Measurements from ENCODE around the gene PSMB5. TPM values are rescaled to one million over a fixed set of nuclear protein-coding genes. Genes with fewer than 3 reads are reported as not detected.

Gene PSMB5
- total RNA-seq, 4 donors from 2014 or later: 75.7 to 215 (median 113) TPM

GRCh38 chr14:23021889-23022442 lies 12.7 kb downstream of the PSMB5 start:
- Histone ChIP-seq H3K27me3 (no peaks in the 10 kb centered on the region), H3K36me3 (peaks cover 12 to 13% of the 10 kb centered on the region in 2 donors), H3K4me1 (no peaks in the 10 kb centered on the region), H3K9me3 (no peaks in the 10 kb centered on the region), H3K4me3 (replicated peaks in 1 of 3) (no peak overlapping the region), H3K27ac (no peak overlapping the region)
- 68 to 69% methylated on average over 7 of the region's 7 CpGs for WGBS, 2 donors
- no peak for DNase-seq
- TF ChIP-seq POLR2A (IDR thresholded peaks at IDR 0.05) (no peak), CTCF (IDR thresholded peaks at IDR 0.05) (no peak)
- intact Hi-C loops (cut with DNase I): no loop called here

GRCh38 chr14:23021434-23021833 lies 13.3 kb downstream of the PSMB5 start:
- no peak overlapping the region for H3K4me3 ChIP-seq (replicated peaks in 1 of 3)

GRCh38 chr14:23020143-23021128 lies 14.3 kb downstream of the PSMB5 start:
- 82 to 91% methylated on average over 7 of the region's 7 CpGs for WGBS, 2 donors
- Histone ChIP-seq H3K27me3 (no peaks in the 10 kb centered on the region), H3K9me3 (no peaks in the 10 kb centered on the region), H3K4me1 (no peaks in the 10 kb centered on the region), H3K4me3 (replicated peaks in 1 of 3) (no peak overlapping the region), H3K36me3 (peaks cover 3 to 5% of the 10 kb centered on the region in 2 donors), H3K27ac (no peak overlapping the region)
- intact Hi-C loops (cut with DNase I): no loop called here
- DNase-seq: no peak
- TF ChIP-seq CTCF (IDR thresholded peaks at IDR 0.05): no peak
- no peak for TF ChIP-seq POLR2A (IDR thresholded peaks at IDR 0.05)

More at GRCh38 chr14:23021434-23021833, 13.3 kb downstream of the PSMB5 start:
- H3K4me1 ChIP-seq: no peaks in the 10 kb centered on the region
- intact Hi-C loops (cut with DNase I): no loop called here
- DNase-seq: no peak
- WGBS, 2 donors: 72 to 75% methylated on average over 9 of the region's 9 CpGs
- TF ChIP-seq CTCF (IDR thresholded peaks at IDR 0.05) (no peak), POLR2A (IDR thresholded peaks at IDR 0.05) (no peak)
- no peak overlapping the region for H3K27ac ChIP-seq
- no peaks in the 10 kb centered on the region for H3K9me3 ChIP-seq
- peaks cover 12 to 13% of the 10 kb centered on the region in 2 donors for H3K36me3 ChIP-seq
- H3K27me3 ChIP-seq: no peaks in the 10 kb centered on the region

DNA sequence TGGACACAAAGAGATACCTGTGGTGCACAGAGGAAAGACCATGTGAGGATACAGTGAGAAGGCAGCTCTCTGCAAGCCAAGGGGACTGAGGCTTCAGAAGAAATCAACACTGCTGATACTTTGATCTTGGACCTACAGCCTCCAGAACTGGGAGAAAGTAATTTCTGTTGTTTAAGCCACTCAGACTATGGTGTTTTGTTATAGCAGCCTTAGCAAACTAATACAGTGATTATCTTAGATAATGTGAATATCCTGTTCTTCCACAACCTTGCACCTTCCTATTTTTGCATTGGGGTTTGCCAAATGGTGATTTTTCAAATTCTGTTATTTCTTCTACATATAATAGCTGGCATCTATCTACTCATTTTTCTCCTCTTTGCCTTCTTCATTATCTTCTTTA lies 16.6 kb downstream of the PSMB5 start:
- TF ChIP-seq POLR2A (IDR thresholded peaks at IDR 0.05): no peak
- TF ChIP-seq CTCF (IDR thresholded peaks at IDR 0.05): no peak
- H3K4me1 ChIP-seq: no peaks in the 10 kb centered on the region
- DNase-seq: no peak
- H3K36me3 ChIP-seq: no peaks in the 10 kb centered on the region
- no peaks in the 10 kb centered on the region for H3K9me3 ChIP-seq
- H3K4me3 ChIP-seq (replicated peaks in 1 of 3): no peak overlapping the region
- H3K27ac ChIP-seq: no peak overlapping the region
- no peaks in the 10 kb centered on the region for H3K27me3 ChIP-seq
- intact Hi-C loops (cut with DNase I): no loop called here

GRCh38 chr14:23017091-23017490 lies 17.6 kb downstream of the PSMB5 start:
- Histone ChIP-seq H3K27me3 (no peaks in the 10 kb centered on the region), H3K9me3 (no peaks in the 10 kb centered on the region), H3K4me1 (no peaks in the 10 kb centered on the region), H3K36me3 (no peaks in the 10 kb centered on the region), H3K27ac (no peak overlapping the region), H3K4me3 (replicated peaks in 1 of 3) (no peak overlapping the region)
- DNase-seq: no peak
- intact Hi-C loops (cut with DNase I): no loop called here
- WGBS, 2 donors: 91 to 95% methylated on average over 5 of the region's 5 CpGs
- no peak for TF ChIP-seq CTCF (IDR thresholded peaks at IDR 0.05)
- TF ChIP-seq POLR2A (IDR thresholded peaks at IDR 0.05): no peak
